Fibroblast of mammary gland (primary cell): ENCODE results near the gene CHRM2.

Experiments
- DNase-seq: peaks from one replicate; pipeline ENCODE4 v3.0.0-alpha.2; 2010; ENCODE audit warnings: low read depth
- H3K4me3 ChIP-seq: 2 replicates; pipeline ENCODE4 v1.5.1; 2011; ENCODE audit warnings: low read depth, mild to moderate bottlenecking, low read length, moderate library complexity; ENCODE audit not compliant: control insufficient read depth
- TF ChIP-seq, protein P1 (sequence below): conservative IDR thresholded peaks from 2 replicates; pipeline ENCODE4 v1.5.1; 2011; ENCODE audit warnings: low read depth, low read length, inconsistent platforms; ENCODE audit not compliant: control insufficient read depth, insufficient read depth

Gene CHRM2

DNA sequence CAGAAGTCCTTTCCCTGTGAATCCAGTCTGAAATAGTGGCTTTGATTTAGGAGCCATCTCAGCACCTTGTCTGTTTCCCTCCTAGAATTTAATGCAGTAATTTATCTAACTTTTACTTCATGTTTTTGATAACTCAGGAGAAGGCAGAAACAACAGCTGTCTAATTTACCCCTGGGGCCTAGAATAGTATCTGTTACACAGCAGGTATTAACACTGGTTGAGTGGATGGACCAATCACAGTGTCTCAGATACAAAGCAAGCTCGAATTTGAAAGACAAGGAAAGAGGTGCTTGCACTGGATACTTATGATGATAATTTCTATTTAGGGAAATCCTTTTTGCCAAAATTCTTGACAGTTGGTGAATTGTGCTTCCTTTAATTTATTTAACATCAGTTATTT lies 23.4 kb downstream of the CHRM2 start:
- no peak for DNase-seq
- TF ChIP-seq, protein P1, sequence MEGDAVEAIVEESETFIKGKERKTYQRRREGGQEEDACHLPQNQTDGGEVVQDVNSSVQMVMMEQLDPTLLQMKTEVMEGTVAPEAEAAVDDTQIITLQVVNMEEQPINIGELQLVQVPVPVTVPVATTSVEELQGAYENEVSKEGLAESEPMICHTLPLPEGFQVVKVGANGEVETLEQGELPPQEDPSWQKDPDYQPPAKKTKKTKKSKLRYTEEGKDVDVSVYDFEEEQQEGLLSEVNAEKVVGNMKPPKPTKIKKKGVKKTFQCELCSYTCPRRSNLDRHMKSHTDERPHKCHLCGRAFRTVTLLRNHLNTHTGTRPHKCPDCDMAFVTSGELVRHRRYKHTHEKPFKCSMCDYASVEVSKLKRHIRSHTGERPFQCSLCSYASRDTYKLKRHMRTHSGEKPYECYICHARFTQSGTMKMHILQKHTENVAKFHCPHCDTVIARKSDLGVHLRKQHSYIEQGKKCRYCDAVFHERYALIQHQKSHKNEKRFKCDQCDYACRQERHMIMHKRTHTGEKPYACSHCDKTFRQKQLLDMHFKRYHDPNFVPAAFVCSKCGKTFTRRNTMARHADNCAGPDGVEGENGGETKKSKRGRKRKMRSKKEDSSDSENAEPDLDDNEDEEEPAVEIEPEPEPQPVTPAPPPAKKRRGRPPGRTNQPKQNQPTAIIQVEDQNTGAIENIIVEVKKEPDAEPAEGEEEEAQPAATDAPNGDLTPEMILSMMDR, result no peak
- no peak overlapping the region for H3K4me3 ChIP-seq

DNA sequence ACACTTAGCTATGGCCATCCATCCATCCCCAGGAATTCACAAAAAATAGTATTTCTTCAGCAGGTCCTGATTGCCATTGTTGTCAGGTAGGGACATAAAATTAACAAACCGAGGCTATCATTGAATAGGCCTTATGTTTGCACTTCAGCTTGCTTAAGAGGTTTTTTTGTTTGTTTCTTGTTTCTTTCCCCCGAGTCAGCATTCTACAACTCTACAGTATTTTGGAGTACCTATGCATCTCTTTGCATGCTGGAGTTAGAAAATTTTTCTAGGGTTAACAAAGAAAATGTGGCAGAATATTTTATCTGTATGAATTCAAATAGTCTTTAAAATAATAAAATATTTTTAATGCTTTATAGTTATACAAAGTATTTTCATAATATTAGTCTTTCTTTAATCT lies 26.3 kb downstream of the CHRM2 start:
- H3K4me3 ChIP-seq, result no peak overlapping the region
- TF ChIP-seq, protein P1, result no peak
- no peak for DNase-seq

DNA sequence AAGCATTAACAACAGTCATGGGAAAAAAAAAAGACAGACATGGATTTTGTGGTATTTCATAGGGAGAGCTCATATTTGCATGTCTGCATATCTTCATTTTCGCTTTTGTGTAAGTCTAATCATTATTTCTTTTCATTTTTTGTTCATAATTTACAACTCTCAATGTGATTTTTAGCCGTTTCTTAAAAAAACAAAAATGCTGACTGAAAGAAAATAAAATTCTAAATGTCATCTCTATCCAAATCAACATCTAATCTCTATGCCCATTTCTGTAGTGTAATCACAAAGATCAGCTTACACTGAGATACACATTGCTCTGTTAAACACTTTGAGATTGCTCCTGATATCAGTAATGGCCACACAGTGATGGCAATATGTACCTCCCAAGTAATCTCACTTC lies 29.2 kb downstream of the CHRM2 start:
- H3K4me3 ChIP-seq, result no peak overlapping the region
- no peak for DNase-seq
- TF ChIP-seq, protein P1, result no peak

DNA sequence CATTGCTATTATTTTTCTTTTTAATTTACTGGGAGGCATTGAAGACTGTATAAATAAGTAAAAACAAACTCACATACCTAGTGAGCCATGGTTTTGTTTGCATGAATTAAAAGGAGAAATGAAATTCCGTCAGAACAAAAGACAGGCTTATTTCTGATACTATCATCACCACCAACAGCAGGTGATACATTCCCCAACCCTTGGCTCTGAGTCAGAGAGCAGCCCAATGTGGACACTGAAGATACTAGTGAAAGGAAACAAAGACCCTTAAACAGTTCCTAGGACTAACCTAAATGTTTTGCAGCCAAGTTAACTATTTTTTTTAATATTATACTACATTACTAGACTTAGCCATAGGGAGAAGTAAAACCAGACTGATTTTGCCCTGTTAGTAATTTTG lies 31.6 kb downstream of the CHRM2 start:
- DNase-seq, result no peak
- H3K4me3 ChIP-seq, result no peak overlapping the region
- TF ChIP-seq, protein P1, result no peak

DNA sequence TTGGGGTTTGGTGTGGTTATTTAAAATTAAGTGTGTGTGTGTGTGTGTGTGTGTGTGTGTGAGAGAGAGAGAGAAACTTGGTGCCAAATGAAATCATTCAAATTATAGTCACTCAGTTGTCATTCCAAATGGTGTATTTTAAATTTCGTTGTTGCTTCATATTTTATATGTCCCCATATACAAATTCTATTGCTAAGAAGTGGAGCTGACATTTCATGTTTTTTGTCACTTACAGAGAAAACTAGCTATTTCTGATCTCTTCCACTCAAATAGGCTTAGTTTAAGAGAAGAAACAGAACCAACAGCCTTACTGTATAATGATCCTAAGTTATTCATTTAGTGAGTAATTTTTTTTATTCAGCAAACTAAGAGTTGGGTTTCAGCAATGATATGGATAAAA lies 42.3 kb downstream of the CHRM2 start:
- no peak for DNase-seq
- TF ChIP-seq, protein P1, result no peak
- no peak overlapping the region for H3K4me3 ChIP-seq

DNA sequence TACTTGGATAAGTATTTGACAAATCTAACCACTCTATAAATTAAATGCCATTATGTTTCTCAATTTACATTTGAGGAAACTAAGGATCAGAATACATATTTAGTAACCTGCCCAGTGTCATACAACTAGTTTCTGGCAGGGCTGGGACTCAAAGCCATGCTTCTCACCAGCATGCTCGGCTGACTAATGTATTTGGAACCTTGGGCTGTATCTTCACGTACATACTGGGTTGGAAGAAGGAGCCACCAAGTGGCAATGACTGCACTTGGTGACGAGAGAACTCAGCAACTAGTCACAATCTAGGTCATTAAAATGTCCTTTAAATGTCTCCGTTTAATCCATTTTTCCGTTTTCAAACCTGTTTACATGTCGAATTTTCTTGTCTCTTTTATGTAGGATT lies 42.9 kb downstream of the CHRM2 start:
- DNase-seq, result no peak
- H3K4me3 ChIP-seq, result no peak overlapping the region
- TF ChIP-seq, protein P1, result no peak

DNA sequence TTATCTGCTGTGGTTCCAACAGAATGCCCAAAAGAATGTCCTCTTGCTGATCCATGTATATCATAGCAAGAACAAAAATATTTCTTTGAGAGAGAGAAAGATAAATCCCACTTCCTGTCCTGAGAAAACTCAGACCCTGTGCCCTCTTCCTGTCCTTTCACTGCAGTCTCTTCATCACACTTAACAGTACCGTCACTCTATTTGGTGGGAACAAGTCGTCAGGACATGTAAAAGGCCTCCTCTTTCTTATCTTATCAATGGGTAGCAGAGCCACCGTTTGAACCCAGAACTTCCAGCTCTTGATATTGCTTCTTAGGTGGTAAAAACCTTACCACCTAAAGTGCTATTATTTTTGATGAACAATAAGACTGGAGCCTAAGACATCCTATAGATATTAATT lies 43.9 kb downstream of the CHRM2 start:
- no peak for DNase-seq
- TF ChIP-seq, protein P1, result no peak
- H3K4me3 ChIP-seq, result no peak overlapping the region
